Astrocyte (in vitro differentiated cells and primary cell): ENCODE data around the gene INAFM2. TPM values are rescaled to one million over a fixed set of nuclear protein-coding genes. Genes with fewer than 3 reads are reported as not detected.
A peak's percentile ranks its signal among the peaks of the same experiment; 100 is the strongest.

ENCODE experiments used
- DNase-seq: peaks from one replicate; pipeline ENCODE4 v3.0.0-alpha.2; 2010; ENCODE audit warnings: low read depth
- FAIRE-seq: peaks from 2 replicates; lab custom pipeline; 2011; peaks lifted over from hg19 to GRCh38; lab: Jason Lieb, UNC
- H2AFZ ChIP-seq: 2 replicates; pipeline ENCODE4 v1.6.0; 2012; ENCODE audit warnings: low read depth, low read length, inconsistent platforms
- H3K27ac ChIP-seq: 2 replicates; pipeline ENCODE4 v1.5.1; 2011; ENCODE audit warnings: low read depth, low read length, inconsistent platforms
- H3K27me3 ChIP-seq: 2 replicates; pipeline ENCODE4 v1.6.0; 2011; ENCODE audit warnings: low read length, inconsistent platforms; ENCODE audit not compliant: insufficient read depth
- H3K36me3 ChIP-seq: 2 replicates; pipeline ENCODE4 v1.5.1; 2011; ENCODE audit warnings: low read length, inconsistent platforms; ENCODE audit not compliant: insufficient read depth
- H3K4me1 ChIP-seq: 2 replicates; pipeline ENCODE4 v1.5.1; 2011; ENCODE audit warnings: low read length, inconsistent platforms; ENCODE audit not compliant: insufficient read depth
- H3K4me2 ChIP-seq: 2 replicates; pipeline ENCODE4 v1.6.0; 2012; ENCODE audit warnings: low read length, inconsistent platforms
- H3K4me3 ChIP-seq: 2 replicates; pipeline ENCODE4 v1.5.1; 2011; ENCODE audit warnings: low read depth, mild to moderate bottlenecking, low read length, inconsistent platforms; ENCODE audit not compliant: insufficient read depth
- H3K79me2 ChIP-seq: 2 replicates; pipeline ENCODE4 v1.6.0; 2012; ENCODE audit warnings: mild to moderate bottlenecking, low read length, inconsistent platforms; ENCODE audit not compliant: insufficient read depth
- H3K9ac ChIP-seq: 2 replicates; pipeline ENCODE4 v1.6.0; 2012; ENCODE audit warnings: mild to moderate bottlenecking, low read length, inconsistent platforms
- H3K9me3 ChIP-seq: 2 replicates; pipeline ENCODE4 v1.5.1; 2012; ENCODE audit warnings: low read depth, mild to moderate bottlenecking, low read length, inconsistent platforms; ENCODE audit not compliant: insufficient read depth
- H4K20me1 ChIP-seq: 2 replicates; pipeline ENCODE4 v1.6.0; 2012; ENCODE audit warnings: low read length, inconsistent platforms; ENCODE audit not compliant: insufficient read depth
- H3K27ac Mint-ChIP-seq: one replicate; pipeline ENCODE4 v1.8.0; 2021; ENCODE audit warnings: mild to moderate bottlenecking, mixed read lengths; ENCODE audit not compliant: unreplicated experiment
- H3K27me3 Mint-ChIP-seq: one replicate; pipeline ENCODE4 v1.8.0; 2021; ENCODE audit warnings: low read depth, mixed read lengths; ENCODE audit not compliant: unreplicated experiment
- H3K36me3 Mint-ChIP-seq: one replicate; pipeline ENCODE4 v1.8.0; 2021; ENCODE audit warnings: low read depth, mixed read lengths; ENCODE audit not compliant: unreplicated experiment
- H3K4me1 Mint-ChIP-seq: one replicate; pipeline ENCODE4 v1.8.0; 2021; ENCODE audit warnings: low read depth, mixed read lengths; ENCODE audit not compliant: unreplicated experiment
- H3K4me3 Mint-ChIP-seq: one replicate; pipeline ENCODE4 v1.8.0; 2021; ENCODE audit warnings: mild to moderate bottlenecking, moderate library complexity, mixed read lengths; ENCODE audit not compliant: unreplicated experiment
- H3K9me3 Mint-ChIP-seq: one replicate; pipeline ENCODE4 v1.8.0; 2021; ENCODE audit warnings: mild to moderate bottlenecking, mixed read lengths; ENCODE audit not compliant: unreplicated experiment
- EZH2 ChIP-seq: IDR thresholded peaks from 2 replicates; pipeline ENCODE4 v1.6.1; 2012; ENCODE audit warnings: mild to moderate bottlenecking, low read length, inconsistent platforms; ENCODE audit not compliant: insufficient read depth
- total RNA-seq: library from RNA; stranded (reverse); gene quantifications from 2 replicates; pipeline ENCODE4 v1.2.1, GENCODE V29; 2021
- TF ChIP-seq, protein P1 (sequence below): IDR thresholded peaks from 2 replicates; pipeline ENCODE4 v1.5.1; 2011; ENCODE audit warnings: low read depth, mild to moderate bottlenecking, inconsistent platforms, low read length, moderate library complexity; ENCODE audit not compliant: insufficient read depth

The INAFM2 gene
- total RNA-seq, 1 donor from 2014 or later: 41.2 TPM

GRCh38 chr15:40280260-40281056, 43.0 kb upstream of the INAFM2 start:
- H3K4me1 ChIP-seq: peaks cover 14% of the 10 kb centered on the region
- FAIRE-seq: no peak
- no peaks in the 10 kb centered on the region for H3K79me2 ChIP-seq
- H3K4me3 ChIP-seq: no peak overlapping the region
- TF ChIP-seq EZH2: no peak
- TF ChIP-seq, protein P1, sequence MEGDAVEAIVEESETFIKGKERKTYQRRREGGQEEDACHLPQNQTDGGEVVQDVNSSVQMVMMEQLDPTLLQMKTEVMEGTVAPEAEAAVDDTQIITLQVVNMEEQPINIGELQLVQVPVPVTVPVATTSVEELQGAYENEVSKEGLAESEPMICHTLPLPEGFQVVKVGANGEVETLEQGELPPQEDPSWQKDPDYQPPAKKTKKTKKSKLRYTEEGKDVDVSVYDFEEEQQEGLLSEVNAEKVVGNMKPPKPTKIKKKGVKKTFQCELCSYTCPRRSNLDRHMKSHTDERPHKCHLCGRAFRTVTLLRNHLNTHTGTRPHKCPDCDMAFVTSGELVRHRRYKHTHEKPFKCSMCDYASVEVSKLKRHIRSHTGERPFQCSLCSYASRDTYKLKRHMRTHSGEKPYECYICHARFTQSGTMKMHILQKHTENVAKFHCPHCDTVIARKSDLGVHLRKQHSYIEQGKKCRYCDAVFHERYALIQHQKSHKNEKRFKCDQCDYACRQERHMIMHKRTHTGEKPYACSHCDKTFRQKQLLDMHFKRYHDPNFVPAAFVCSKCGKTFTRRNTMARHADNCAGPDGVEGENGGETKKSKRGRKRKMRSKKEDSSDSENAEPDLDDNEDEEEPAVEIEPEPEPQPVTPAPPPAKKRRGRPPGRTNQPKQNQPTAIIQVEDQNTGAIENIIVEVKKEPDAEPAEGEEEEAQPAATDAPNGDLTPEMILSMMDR: no peak
- H3K9ac ChIP-seq: no peak overlapping the region
- no peak overlapping the region for H3K27ac ChIP-seq
- Mint-ChIP-seq H3K27ac (no peak overlapping the region), H3K36me3 (no peaks in the 10 kb centered on the region), H3K9me3 (no peaks in the 10 kb centered on the region), H3K4me1 (peaks cover 5% of the 10 kb centered on the region), H3K27me3 (peaks cover 49% of the 10 kb centered on the region), H3K4me3 (no peak overlapping the region)
- no peaks in the 10 kb centered on the region for H3K36me3 ChIP-seq
- H4K20me1 ChIP-seq: no peaks in the 10 kb centered on the region
- peaks cover 50% of the 10 kb centered on the region for H3K27me3 ChIP-seq
- H3K9me3 ChIP-seq: no peaks in the 10 kb centered on the region
- H3K4me2 ChIP-seq: no peak overlapping the region
- H2AFZ ChIP-seq: no peak overlapping the region
- DNase-seq: no peak

DNA sequence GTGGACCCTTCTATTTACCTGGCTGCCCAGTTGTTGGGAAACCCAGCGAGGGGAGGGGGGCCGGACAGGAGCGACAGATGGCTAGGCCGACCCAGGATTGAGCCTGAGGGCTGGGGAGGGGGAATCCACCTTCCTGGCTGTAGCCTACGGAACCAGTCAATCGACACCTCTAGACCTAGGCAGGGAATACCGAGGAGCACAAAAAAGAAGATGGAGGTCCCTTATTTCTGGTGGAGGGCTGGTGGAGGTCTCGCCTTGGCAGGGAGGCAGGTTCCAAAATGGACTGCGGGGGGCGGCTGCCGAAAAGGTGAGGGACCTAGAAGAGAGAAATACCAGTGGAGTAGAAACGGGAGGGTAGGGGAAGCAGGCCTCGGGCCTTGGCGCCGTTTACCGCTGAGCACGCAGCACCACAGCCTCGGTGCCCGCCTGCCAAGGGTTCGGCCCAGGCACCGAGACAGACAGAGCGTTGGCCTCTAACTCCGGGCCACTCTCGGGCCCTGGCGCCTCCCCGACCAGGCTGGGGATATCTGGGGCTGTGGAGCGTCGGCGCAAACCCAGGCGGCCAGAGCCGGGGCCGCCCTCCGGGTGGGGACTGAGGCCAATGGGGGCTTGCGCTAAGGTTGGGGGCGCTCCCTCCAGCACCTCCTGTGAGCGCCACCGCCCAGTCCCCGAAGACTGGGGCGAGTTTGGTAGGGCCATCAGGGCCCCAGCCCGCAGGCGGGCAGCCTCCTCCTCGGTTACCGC, 42.3 kb upstream of the INAFM2 start:
- Mint-ChIP-seq H3K27ac (no peak overlapping the region), H3K27me3 (peaks cover 49% of the 10 kb centered on the region), H3K4me1 (peaks cover 13% of the 10 kb centered on the region), H3K9me3 (no peaks in the 10 kb centered on the region), H3K36me3 (no peaks in the 10 kb centered on the region), H3K4me3 (no peak overlapping the region)
- Histone ChIP-seq H4K20me1 (no peaks in the 10 kb centered on the region), H3K9ac (no peak overlapping the region), H3K4me1 (peaks cover 22% of the 10 kb centered on the region), H3K27me3 (peaks cover 50% of the 10 kb centered on the region), H3K79me2 (no peaks in the 10 kb centered on the region), H3K36me3 (no peaks in the 10 kb centered on the region), H3K9me3 (no peaks in the 10 kb centered on the region), H2AFZ (no peak overlapping the region), H3K4me2 (peak overlapping the region; percentile 83), H3K4me3 (no peak overlapping the region), H3K27ac (no peak overlapping the region)
- TF ChIP-seq EZH2: peak; percentile 10
- TF ChIP-seq, protein P1: no peak
- no peak for DNase-seq
- FAIRE-seq: no peak
